Lower leg skin (tissue), 3 donors: ENCODE data around the gene NFIX.

Experiments used
- POLR2A ChIP-seq, 2 donors: fragments of 450-650 bp; IDR thresholded peaks; one replicate each; pipeline ENCODE4 v1.6.1; 2016 to 2017; ENCODE audit warnings: antibody characterized with exemption in 2 of 2, mild to moderate bottlenecking in 1 of 2, moderate library complexity in 1 of 2
- TF ChIP-seq, protein P1 (sequence below), 3 donors: fragments of 450-650 bp; IDR thresholded peaks; one replicate each; pipeline ENCODE4 v1.5.1; 2016; ENCODE audit warnings: antibody characterized with exemption in 3 of 3, mild to moderate bottlenecking in 3 of 3, moderate library complexity in 2 of 3

DNA sequence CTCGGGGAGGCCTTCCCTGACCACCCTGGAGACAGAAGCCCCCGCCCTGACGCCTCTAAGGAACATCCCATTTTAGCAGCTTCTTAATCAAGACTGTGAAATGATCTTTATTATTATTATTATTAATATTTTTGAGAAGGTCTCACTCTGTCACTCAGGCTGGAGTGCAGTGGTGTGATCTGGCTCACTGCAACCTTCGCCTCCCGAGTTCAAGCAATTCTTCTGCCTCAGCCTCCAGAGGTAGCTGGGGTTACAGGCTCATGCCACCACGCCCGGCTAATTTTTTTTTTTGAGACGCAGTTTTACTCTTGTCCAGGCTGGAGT, 29.5 kb upstream of the NFIX start:
- TF ChIP-seq, protein P1, sequence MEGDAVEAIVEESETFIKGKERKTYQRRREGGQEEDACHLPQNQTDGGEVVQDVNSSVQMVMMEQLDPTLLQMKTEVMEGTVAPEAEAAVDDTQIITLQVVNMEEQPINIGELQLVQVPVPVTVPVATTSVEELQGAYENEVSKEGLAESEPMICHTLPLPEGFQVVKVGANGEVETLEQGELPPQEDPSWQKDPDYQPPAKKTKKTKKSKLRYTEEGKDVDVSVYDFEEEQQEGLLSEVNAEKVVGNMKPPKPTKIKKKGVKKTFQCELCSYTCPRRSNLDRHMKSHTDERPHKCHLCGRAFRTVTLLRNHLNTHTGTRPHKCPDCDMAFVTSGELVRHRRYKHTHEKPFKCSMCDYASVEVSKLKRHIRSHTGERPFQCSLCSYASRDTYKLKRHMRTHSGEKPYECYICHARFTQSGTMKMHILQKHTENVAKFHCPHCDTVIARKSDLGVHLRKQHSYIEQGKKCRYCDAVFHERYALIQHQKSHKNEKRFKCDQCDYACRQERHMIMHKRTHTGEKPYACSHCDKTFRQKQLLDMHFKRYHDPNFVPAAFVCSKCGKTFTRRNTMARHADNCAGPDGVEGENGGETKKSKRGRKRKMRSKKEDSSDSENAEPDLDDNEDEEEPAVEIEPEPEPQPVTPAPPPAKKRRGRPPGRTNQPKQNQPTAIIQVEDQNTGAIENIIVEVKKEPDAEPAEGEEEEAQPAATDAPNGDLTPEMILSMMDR (IDR thresholded peaks at IDR 0.05), result no peak
- no peak for TF ChIP-seq POLR2A (IDR thresholded peaks at IDR 0.05)
